SK-N-SH (cell line): ENCODE measurements around the gene DSG4. TPM values are rescaled to one million over a fixed set of nuclear protein-coding genes. Genes with fewer than 3 reads are reported as not detected.
"Not testable (repeated sequence)": the region's sequence is repeated elsewhere in the genome, so short reads cannot be mapped to it uniquely, and the experiment has no call there.

Experiments
- CTCF ChIA-PET: fragments of 300-600, 350-600 bp; formaldehyde crosslinking; extraction: SDS; loops from one replicate; lab custom pipeline; 2021; lab: Yijun Ruan, JAX
- POLR2A ChIA-PET: fragments of 350-600 bp; sonication (Branson Sonifier 250); formaldehyde crosslinking; extraction: SDS; loops from one replicate; lab custom pipeline; 2020; ENCODE audit warnings: antibody characterized with exemption, inconsistent platforms; lab: Yijun Ruan, JAX
- DNase-seq: peaks from one replicate; pipeline ENCODE4 v3.0.0; 2012
- H2AFZ ChIP-seq: fragments of 200-600 bp; sonication (generic); 2 replicates; pipeline ENCODE4 v1.8.1; 2016; ENCODE audit warnings: antibody characterized with exemption, mild to moderate bottlenecking, low read depth
- H3F3A ChIP-seq: fragments of 200-600 bp; sonication (generic); replicated peaks from 2 replicates; pipeline ENCODE3; 2016; ENCODE audit warnings: antibody characterized with exemption, mild to moderate bottlenecking; ENCODE audit not compliant: insufficient read depth
- H3K27ac ChIP-seq, 2 experiments: fragments of 200-500 bp in 1 of 2; fragments of 200-600 bp in 1 of 2; sonication (Bioruptor generic) in 1 of 2; sonication (generic), shearing (Covaris generic) in 1 of 2; 2 replicates each; pipeline versions ENCODE4 v1.5.1 to v1.6.1; 2014 to 2016; ENCODE audit warnings: low read depth in 2 of 2, inconsistent platforms in 1 of 2, low read length in 1 of 2, mild to moderate bottlenecking in 1 of 2, mixed read lengths in 1 of 2
- H3K27me3 ChIP-seq: fragments of 200-600 bp; sonication (generic), shearing (Covaris generic); 2 replicates; pipeline ENCODE4 v1.6.1; 2016; ENCODE audit warnings: mixed run types; ENCODE audit not compliant: insufficient read depth
- H3K36me3 ChIP-seq, 2 experiments: fragments of 200-500 bp in 1 of 2; fragments of 200-600 bp in 1 of 2; sonication (Bioruptor generic) in 1 of 2; sonication (generic) in 1 of 2; replicated peaks in 1 of 2; 2 replicates each; pipeline versions ENCODE3 to v1.5.1; 2014 to 2016; ENCODE audit warnings: low read length in 1 of 2, mild to moderate bottlenecking in 1 of 2; ENCODE audit not compliant: insufficient read depth in 2 of 2, control insufficient read depth in 1 of 2
- H3K4me1 ChIP-seq, 2 experiments: fragments of 200-500 bp in 1 of 2; fragments of 200-600 bp in 1 of 2; sonication (Bioruptor generic) in 1 of 2; sonication (generic), shearing (Covaris generic) in 1 of 2; 2 replicates each; pipeline versions ENCODE4 v1.5.1 to v1.6.1; 2014 to 2016; ENCODE audit warnings: low read depth in 1 of 2, low read length in 1 of 2, mixed run types in 1 of 2; ENCODE audit not compliant: insufficient read depth in 2 of 2, control insufficient read depth in 1 of 2
- H3K4me2 ChIP-seq: fragments of 200-600 bp; sonication (generic), shearing (Covaris generic); 2 replicates; pipeline ENCODE4 v1.6.1; 2017; ENCODE audit warnings: mixed run types
- H3K4me3 ChIP-seq, 2 experiments: fragments of 200-500 bp in 1 of 2; fragments of 200-600 bp in 1 of 2; sonication (Bioruptor generic) in 1 of 2; sonication (generic), shearing (Covaris generic) in 1 of 2; 2 replicates each; pipeline versions ENCODE4 v1.5.1 to v1.8.1; 2014 to 2016; ENCODE audit warnings: low read depth in 2 of 2, inconsistent platforms in 1 of 2, low read length in 1 of 2, mild to moderate bottlenecking in 1 of 2, mixed read lengths in 1 of 2, moderate library complexity in 1 of 2
- H3K79me2 ChIP-seq: fragments of 200-600 bp; sonication (generic); 2 replicates; pipeline ENCODE4 v1.8.1; 2017; ENCODE audit warnings: mild to moderate bottlenecking; ENCODE audit not compliant: insufficient read depth
- H3K9ac ChIP-seq: fragments of 200-600 bp; sonication (generic); 2 replicates; pipeline ENCODE4 v1.6.1; 2017; ENCODE audit warnings: mixed run types
- H3K9me2 ChIP-seq: fragments of 200-600 bp; sonication (generic); 2 replicates; pipeline ENCODE4 v1.6.1; 2017; ENCODE audit warnings: mixed run types
- H3K9me3 ChIP-seq: fragments of 200-600 bp; sonication (generic); 2 replicates; pipeline ENCODE4 v1.6.1; 2017; ENCODE audit warnings: mixed run types, mild to moderate bottlenecking, moderate library complexity
- H4K20me1 ChIP-seq: fragments of 200-600 bp; sonication (generic); 2 replicates; pipeline ENCODE4 v1.6.1; 2017; ENCODE audit warnings: mild to moderate bottlenecking, mixed run types; ENCODE audit not compliant: insufficient read depth
- CHD2 ChIP-seq: fragments of 150-350 bp; IDR thresholded peaks from 2 replicates; pipeline ENCODE4 v1.6.1; 2018; ENCODE audit warnings: low read length; ENCODE audit not compliant: partially characterized antibody
- EP300 ChIP-seq, 2 experiments: IDR thresholded peaks; 2 replicates each; pipeline versions ENCODE4 v1.4.0 to v1.6.1; 2012; ENCODE audit warnings: borderline replicate concordance in 1 of 2, low read depth in 1 of 2, low read length in 1 of 2
- GABPA ChIP-seq: IDR thresholded peaks from 2 replicates; pipeline ENCODE4 v1.4.0; 2012; ENCODE audit warnings: low read depth, mild to moderate bottlenecking
- JUND ChIP-seq: IDR thresholded peaks from 2 replicates; pipeline ENCODE4 v1.4.0; 2012
- NFIC ChIP-seq: IDR thresholded peaks from 2 replicates; pipeline ENCODE4 v1.4.0; 2012; ENCODE audit warnings: borderline replicate concordance
- NRF1 ChIP-seq: IDR thresholded peaks from 2 replicates; pipeline ENCODE4 v1.6.1; 2012; ENCODE audit warnings: low read depth, mild to moderate bottlenecking, low read length
- POLR2AphosphoS5 ChIP-seq: IDR thresholded peaks from 2 replicates; pipeline ENCODE4 v1.6.1; 2012; ENCODE audit warnings: low read depth, low read length
- RAD21 ChIP-seq: IDR thresholded peaks from 2 replicates; pipeline ENCODE4 v1.6.1; 2012; ENCODE audit warnings: mild to moderate bottlenecking, low read length
- RCOR1 ChIP-seq: fragments of 150-350 bp; IDR thresholded peaks from 2 replicates; pipeline ENCODE4 v1.6.1; 2017; ENCODE audit warnings: antibody characterized with exemption, low read length
- RXRA ChIP-seq: IDR thresholded peaks from 2 replicates; pipeline ENCODE4 v1.4.0; 2012; ENCODE audit warnings: low read depth, mild to moderate bottlenecking, borderline replicate concordance
- SIN3A ChIP-seq: IDR thresholded peaks from 2 replicates; pipeline ENCODE4 v1.6.1; 2012; ENCODE audit warnings: low read depth, mild to moderate bottlenecking, low read length, moderate library complexity, borderline replicate concordance
- TAF1 ChIP-seq: IDR thresholded peaks from 2 replicates; pipeline ENCODE4 v1.6.1; 2012; ENCODE audit warnings: low read depth, mild to moderate bottlenecking, low read length, moderate library complexity, borderline replicate concordance
- WGBS: methylation state at CpG from one replicate; pipeline ENCODE4 v1.1.6; 2017; ENCODE audit warnings: low lambda C conversion rate; 5-methylcytosine and 5-hydroxymethylcytosine counted together
- polyA plus RNA-seq, 3 experiments: library from polyadenylated mRNA; depleted of rRNA; stranded (reverse); fragments of >200 nt; gene quantifications; 2 replicates each; pipeline ENCODE4 v1.2.3, GENCODE V29; 2012
- TF ChIP-seq, protein P1 (sequence below): IDR thresholded peaks from 2 replicates; pipeline ENCODE4 v1.4.0; 2012; ENCODE audit warnings: low read depth
- TF ChIP-seq, protein P2 (sequence below): fragments of 150-350 bp; IDR thresholded peaks from 2 replicates; pipeline ENCODE4 v1.6.1; 2016; ENCODE audit warnings: mild to moderate bottlenecking, low read depth, low read length
- TF ChIP-seq, protein P3 (sequence below): IDR thresholded peaks from 2 replicates; pipeline ENCODE4 v1.4.0; 2012; ENCODE audit warnings: low read depth, borderline replicate concordance
- TF ChIP-seq, protein P4 (sequence below): IDR thresholded peaks from 2 replicates; pipeline ENCODE4; 2012
- TF ChIP-seq, protein P5 (sequence below): fragments of 150-350 bp; IDR thresholded peaks from 2 replicates; pipeline ENCODE4 v1.6.1; 2017; ENCODE audit warnings: antibody characterized with exemption, low read length, low read depth, borderline replicate concordance

Gene DSG4
- polyA plus RNA-seq, 1 of the 3 experiments (the other 2 are of a cell fraction), result not detected

DNA sequence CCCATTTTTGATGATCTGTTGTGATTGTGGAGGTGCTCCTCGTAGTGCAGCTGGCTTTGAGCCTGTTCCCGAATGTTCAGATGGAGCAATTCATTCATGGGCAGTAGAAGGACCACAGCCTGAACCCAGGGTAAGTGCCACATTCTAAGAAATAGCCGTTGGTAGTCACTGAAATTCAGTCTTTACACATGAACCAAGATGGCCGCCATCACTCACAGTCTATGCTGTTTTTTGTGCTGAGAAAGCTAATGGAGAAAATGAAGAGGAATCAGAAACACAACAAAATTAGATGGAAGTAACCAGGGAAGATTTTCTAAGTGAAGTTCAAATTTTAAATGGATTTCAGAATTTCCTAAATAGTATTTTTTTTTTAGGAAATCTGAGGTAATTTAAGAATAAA is 33.1 kb upstream of the DSG4 start:
- H3K9me2 ChIP-seq, result no peaks in the 10 kb centered on the region
- no peak overlapping the region for H3K4me3 ChIP-seq
- no peak overlapping the region for H2AFZ ChIP-seq
- H3K9ac ChIP-seq, result no peak overlapping the region
- no peaks in the 10 kb centered on the region for H3K4me1 ChIP-seq
- DNase-seq, result no peak
- H3K79me2 ChIP-seq, result no peaks in the 10 kb centered on the region
- H4K20me1 ChIP-seq, result no peaks in the 10 kb centered on the region
- H3K27me3 ChIP-seq, result no peaks in the 10 kb centered on the region; the same call in 1 of the 2 replicates
- ChIA-PET CTCF (no interaction called here), POLR2A (no interaction called here)
- no peaks in the 10 kb centered on the region for H3F3A ChIP-seq
- no peaks in the 10 kb centered on the region for H3K36me3 ChIP-seq
- TF ChIP-seq GABPA, result no peak
- TF ChIP-seq, protein P1, sequence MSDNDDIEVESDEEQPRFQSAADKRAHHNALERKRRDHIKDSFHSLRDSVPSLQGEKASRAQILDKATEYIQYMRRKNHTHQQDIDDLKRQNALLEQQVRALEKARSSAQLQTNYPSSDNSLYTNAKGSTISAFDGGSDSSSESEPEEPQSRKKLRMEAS, result no peak
- no peak for TF ChIP-seq CHD2
- 4% methylated on average over 4 of the region's 4 CpGs for WGBS
- no peaks in the 10 kb centered on the region for H3K9me3 ChIP-seq
- H3K4me2 ChIP-seq, result no peak overlapping the region
- no peak overlapping the region for H3K27ac ChIP-seq

- DNase-seq, H3K9me3 ChIP-seq, H3K27me3 ChIP-seq, H3K4me3 ChIP-seq, H3K9me2 ChIP-seq, H3K4me1 ChIP-seq, H3K9ac ChIP-seq, H3F3A ChIP-seq, POLR2A ChIA-PET, CTCF ChIA-PET, H4K20me1 ChIP-seq, H3K27ac ChIP-seq, H3K79me2 ChIP-seq, H2AFZ ChIP-seq, H3K36me3 ChIP-seq, H3K4me2 ChIP-seq: not testable (repeated sequence)
- no CpG with 5 or more reads among the region's 17 CpGs for WGBS
Observed at GRCh38 chr18:31353336-31353735, 23.2 kb upstream of the DSG4 start.

- ChIA-PET POLR2A (no interaction called here), CTCF (no interaction called here)
- no peaks in the 10 kb centered on the region for H3K4me1 ChIP-seq
- no peaks in the 10 kb centered on the region for H3K9me2 ChIP-seq
- H3K9ac ChIP-seq, result no peak overlapping the region
- H3K79me2 ChIP-seq, result no peaks in the 10 kb centered on the region
- no peaks in the 10 kb centered on the region for H3K27me3 ChIP-seq
- no peak overlapping the region for H3K4me2 ChIP-seq
- no peak for DNase-seq
- no peak overlapping the region for H2AFZ ChIP-seq
- no peak overlapping the region for H3K4me3 ChIP-seq
- H3K36me3 ChIP-seq, result no peaks in the 10 kb centered on the region
- no peaks in the 10 kb centered on the region for H3K9me3 ChIP-seq
- WGBS, result 15% methylated on average over 8 of the region's 8 CpGs
- no peaks in the 10 kb centered on the region for H4K20me1 ChIP-seq
- H3F3A ChIP-seq, result no peaks in the 10 kb centered on the region
- H3K27ac ChIP-seq, result no peak overlapping the region
- TF ChIP-seq POLR2AphosphoS5 (no peak), RCOR1 (no peak), JUND (no peak), TAF1 (no peak), NRF1 (no peak), SIN3A (no peak), RXRA (no peak), RAD21 (no peak), EP300 (IDR thresholded peaks at IDR 0.05; ENCODE audit: borderline replicate concordance in 1 of 2, low read depth in 1 of 2, low read length in 1 of 2) (no peak), GABPA (no peak), NFIC (no peak)
- TF ChIP-seq, protein P2, sequence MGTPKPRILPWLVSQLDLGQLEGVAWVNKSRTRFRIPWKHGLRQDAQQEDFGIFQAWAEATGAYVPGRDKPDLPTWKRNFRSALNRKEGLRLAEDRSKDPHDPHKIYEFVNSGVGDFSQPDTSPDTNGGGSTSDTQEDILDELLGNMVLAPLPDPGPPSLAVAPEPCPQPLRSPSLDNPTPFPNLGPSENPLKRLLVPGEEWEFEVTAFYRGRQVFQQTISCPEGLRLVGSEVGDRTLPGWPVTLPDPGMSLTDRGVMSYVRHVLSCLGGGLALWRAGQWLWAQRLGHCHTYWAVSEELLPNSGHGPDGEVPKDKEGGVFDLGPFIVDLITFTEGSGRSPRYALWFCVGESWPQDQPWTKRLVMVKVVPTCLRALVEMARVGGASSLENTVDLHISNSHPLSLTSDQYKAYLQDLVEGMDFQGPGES, result no peak
- TF ChIP-seq, protein P1, result no peak
- TF ChIP-seq, protein P3, sequence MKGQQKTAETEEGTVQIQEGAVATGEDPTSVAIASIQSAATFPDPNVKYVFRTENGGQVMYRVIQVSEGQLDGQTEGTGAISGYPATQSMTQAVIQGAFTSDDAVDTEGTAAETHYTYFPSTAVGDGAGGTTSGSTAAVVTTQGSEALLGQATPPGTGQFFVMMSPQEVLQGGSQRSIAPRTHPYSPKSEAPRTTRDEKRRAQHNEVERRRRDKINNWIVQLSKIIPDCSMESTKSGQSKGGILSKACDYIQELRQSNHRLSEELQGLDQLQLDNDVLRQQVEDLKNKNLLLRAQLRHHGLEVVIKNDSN, result no peak
- TF ChIP-seq, protein P4, sequence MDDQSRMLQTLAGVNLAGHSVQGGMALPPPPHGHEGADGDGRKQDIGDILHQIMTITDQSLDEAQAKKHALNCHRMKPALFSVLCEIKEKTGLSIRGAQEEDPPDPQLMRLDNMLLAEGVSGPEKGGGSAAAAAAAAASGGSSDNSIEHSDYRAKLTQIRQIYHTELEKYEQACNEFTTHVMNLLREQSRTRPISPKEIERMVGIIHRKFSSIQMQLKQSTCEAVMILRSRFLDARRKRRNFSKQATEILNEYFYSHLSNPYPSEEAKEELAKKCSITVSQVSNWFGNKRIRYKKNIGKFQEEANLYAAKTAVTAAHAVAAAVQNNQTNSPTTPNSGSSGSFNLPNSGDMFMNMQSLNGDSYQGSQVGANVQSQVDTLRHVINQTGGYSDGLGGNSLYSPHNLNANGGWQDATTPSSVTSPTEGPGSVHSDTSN, result no peak
- TF ChIP-seq, protein P5, sequence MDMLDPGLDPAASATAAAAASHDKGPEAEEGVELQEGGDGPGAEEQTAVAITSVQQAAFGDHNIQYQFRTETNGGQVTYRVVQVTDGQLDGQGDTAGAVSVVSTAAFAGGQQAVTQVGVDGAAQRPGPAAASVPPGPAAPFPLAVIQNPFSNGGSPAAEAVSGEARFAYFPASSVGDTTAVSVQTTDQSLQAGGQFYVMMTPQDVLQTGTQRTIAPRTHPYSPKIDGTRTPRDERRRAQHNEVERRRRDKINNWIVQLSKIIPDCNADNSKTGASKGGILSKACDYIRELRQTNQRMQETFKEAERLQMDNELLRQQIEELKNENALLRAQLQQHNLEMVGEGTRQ, result no peak
Observed at GRCh38 chr18:31354990-31355389, 21.6 kb upstream of the DSG4 start.
